GM21786 (cell line): ENCODE results near the gene CERS5.
"Not testable (repeated sequence)": the region's sequence is repeated elsewhere in the genome, so short reads cannot be mapped to it uniquely, and the experiment has no call there.

Experiments used
- ATAC-seq: cut with Tn5 transposase; IDR thresholded peaks from one replicate; pipeline ENCODE4 v1.9.1; 2021; ENCODE audit not compliant: unreplicated experiment

Gene CERS5

DNA sequence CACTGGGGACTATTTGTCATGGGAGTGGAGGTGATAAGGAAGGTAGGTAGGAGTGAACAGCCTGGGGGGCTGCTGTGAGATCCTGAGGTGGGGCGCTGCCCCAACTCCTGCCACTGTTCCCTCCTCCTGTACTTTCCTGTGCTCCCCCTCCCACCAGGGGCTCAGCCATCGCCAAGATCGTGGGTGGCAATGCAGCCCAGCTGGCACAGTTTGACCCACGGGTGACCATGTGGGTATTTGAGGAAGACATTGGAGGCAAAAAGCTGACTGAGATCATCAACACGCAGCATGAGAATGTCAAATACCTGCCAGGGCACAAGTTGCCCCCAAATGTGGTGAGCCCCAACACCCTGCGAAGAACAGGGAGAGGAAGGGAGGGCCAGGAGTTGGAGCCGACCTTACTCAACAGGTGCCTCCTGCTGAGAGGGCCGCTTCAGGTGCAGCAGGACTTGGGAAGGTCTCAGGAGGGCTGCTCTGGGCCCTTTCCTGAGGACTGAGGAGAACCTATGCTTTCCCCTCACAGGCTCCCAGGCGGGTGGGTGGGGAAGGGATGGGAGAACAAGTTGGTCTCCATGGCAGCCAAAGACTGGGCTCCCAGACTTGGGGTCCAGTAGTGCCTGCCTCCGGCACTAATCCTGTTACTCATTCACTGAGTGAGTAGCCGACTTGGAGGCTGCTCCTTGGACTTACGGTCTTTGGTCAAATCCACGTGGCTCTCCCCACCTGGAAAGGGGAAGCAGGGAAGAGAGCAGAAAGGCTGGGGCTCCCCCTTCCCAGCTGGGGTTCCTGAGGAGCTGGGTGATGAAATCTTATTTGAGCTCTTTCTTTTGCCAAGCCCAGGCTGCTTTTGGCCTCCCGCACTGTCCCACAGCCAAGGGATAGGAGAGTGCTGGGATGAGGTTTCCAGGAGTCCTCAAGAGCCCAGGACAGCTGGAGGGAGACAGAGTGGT is 62.5 kb downstream of the CERS5 start:
- ATAC-seq, result no peak

DNA sequence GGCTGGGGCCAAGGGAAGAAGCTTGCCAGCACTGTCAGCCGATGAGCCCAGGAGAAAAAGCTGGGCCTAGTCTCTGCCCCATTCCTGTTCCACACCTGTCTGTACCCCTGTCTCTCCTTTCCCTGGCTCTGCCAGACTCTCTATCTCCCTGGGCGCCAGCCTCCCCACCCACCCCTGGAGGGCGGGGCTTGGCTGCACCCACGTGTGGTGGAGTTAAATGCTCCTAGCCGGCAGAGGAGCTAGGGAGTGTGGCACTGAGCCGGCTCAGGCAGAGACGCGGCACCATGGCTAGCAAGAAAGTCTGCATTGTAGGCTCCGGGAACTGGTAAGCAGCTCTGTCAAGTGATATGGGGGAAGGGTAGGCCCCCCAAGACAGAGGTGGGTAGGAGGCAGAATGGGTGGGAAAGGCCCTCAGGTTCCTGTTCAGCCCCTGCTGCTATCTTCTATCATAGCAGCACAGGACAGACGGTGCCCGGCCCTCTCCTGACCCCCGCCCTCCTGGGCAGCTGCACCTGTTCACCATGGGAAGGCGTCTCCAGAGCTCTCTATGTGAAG is 63.3 kb downstream of the CERS5 start, which contains the start of gene GPD1:
Gene GPD1 (plus strand): TSS at position 242 of the 555 bp plus-strand sequence. CDS start 43 bp downstream, at position 285.
- ATAC-seq, result no peak

DNA sequence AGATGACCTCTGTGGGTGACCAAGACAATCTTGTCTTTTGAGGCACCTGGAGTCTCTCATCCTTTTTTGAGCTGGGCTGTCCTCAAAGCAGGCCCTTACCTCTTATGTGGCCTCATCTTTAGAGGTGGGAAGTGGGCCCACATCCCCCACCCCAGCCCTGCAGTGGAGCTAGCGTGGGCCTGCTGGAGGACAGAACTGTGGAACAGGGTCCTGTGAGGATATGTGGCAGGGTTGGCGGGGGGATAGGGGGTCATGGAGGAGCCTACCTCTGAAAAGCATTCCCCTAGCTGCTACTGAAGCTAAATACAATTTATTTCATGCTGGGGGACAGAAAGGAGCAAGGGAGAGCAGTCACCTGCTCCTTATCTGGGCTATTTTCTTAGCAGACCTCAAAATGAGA is 63.8 kb downstream of the CERS5 start:
- ATAC-seq, result no peak

DNA sequence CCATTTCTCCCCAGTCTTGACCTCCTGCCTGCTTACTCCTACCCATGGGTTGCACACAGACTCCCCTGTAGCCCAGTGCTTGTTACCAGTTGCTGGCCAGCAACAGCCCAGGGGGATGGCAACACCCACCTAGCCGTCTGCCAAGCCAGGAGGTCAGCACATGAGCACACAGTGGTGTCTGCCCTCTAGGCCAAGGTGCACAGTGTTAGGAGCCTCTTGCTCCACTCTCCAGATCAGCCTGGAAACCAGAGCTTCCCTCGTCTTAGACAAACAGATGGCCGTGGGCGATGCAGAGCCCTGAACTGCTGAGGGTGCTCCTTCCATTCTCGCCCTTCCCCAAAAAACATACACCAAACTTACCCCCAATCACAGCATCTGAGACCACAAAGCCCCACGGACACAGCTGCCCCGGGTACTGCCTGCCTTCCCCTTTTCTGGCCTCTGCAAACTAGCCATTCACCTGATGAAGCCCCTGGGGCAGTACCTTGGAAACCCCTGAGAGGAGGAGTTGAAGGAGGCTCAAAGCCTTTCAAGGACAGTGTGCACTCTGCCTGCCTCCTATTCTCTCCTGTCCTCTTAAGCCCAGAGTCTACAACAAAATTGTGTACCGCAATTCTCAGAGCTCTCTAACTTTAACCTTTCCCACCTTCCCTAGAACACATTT is 64.4 kb downstream of the CERS5 start:
- ATAC-seq, result no peak

DNA sequence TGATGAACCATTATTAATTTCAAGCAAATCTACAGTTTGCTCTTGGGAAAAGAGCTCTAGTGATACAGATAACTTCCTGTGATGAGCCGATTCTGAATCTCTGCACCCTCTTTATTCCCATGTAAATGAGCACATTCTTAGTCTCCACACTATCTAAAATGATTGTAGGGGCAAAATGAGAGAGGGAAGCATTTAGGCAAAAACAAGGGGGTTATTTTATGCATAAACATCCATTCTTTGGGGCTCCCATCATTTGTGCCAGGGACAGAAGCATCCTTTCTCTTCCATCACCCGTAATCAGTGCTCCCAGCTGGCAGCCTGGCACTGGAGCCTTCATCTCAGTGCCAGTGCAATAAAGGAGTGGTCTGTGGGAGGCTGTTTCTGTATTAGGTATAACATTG is 65.0 kb downstream of the CERS5 start:
- ATAC-seq, result no peak

- ATAC-seq, result no peak
These were observed 65.5 kb downstream of the CERS5 start for GRCh38 chr12:50101663-50102062.

DNA sequence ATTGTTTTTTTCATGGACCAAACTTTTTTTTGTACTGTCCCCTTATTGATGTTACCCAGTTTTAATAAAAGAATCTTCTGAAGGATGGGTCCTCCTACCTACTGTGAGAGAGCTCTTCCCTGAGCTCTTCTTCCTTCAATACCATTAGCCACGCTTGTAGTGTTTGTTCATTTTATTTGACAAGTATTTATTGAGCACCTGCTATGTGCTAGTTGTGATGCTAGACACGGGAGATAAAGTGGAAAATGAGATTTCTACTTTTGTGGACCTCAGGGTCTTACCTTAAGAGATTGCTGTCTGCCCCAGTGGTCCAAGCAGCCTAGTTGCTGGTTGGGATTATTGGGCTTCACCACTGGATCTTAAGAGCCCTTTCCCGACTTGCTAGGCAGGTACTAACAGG is 66.6 kb downstream of the CERS5 start:
- no peak for ATAC-seq

DNA sequence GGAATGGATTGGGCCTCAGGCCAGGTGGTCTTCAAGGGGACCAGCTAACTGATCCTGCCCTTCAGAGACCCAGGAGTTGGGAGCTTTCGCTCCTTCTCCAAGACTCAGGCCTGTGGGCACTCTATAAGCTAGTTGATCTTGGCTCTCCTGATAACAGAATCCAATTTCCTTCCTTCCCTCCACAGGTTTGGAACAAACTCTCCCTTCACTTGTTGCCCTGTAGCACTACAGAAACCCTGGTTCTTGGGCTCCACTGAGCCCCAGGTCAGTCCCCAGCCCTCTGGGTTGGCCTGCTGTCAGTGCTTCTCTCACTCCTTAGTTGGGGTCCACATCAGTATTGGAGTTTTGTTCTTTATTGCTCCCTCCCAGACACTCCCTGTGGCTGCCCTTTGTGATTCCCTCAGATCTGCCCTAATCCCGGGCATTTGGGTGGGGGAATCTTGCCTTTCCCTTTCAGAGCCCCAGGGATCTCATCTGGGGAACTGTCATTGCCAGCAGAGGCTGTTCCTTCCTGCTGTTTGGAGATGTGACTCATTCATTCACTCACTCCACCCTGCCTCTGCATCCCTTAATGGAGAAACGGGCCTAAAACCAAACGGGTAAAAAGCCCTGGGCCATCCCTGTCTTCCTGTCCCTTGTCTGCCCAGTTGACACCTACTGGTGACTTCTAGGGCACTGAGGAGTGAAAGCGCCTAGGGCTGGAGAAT is 67.7 kb downstream of the CERS5 start:
- ATAC-seq, result no peak

DNA sequence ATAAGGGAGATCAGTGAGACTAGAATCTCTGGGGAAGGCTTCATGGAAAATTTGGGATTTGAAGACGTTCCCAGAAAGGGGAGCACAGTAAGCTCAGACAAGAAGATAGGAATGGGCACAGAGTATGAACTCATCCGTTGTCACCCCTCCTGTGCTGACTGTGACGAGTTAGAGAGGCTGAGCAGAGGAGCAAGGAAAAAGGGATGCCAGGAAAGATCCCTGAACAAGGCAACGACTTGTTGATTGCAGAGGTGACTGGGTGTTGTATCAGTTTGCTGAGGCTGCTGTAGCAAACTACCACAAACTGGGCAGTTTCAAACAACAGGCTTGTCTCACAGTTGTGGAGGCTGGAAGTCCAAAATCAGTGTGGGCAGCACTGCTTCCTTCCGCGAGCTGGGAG is 69.2 kb downstream of the CERS5 start:
- no peak for ATAC-seq

- no peak for ATAC-seq
These were observed 76.8 kb downstream of the CERS5 start for GRCh38 chr12:50090391-50090790.

DNA sequence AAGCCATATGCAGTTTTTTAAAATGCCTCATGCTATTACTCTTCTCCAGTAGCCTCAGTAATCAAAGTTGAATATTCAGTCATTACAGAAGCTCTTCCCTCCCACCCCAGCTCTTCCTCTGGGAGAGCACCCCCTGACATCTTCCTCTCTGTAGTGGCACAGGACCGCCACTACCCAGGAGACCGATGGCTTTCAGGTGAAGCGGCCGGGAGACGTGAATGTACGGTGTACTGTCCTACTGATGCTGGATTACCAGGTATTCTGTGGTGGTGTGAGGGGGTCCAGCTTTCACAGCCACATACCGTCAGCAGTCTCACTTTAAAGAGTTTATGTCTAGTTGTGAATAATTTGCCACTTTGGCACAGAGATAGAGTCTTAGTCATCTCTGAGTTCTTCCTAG is 77.4 kb downstream of the CERS5 start:
- ATAC-seq, result no peak

DNA sequence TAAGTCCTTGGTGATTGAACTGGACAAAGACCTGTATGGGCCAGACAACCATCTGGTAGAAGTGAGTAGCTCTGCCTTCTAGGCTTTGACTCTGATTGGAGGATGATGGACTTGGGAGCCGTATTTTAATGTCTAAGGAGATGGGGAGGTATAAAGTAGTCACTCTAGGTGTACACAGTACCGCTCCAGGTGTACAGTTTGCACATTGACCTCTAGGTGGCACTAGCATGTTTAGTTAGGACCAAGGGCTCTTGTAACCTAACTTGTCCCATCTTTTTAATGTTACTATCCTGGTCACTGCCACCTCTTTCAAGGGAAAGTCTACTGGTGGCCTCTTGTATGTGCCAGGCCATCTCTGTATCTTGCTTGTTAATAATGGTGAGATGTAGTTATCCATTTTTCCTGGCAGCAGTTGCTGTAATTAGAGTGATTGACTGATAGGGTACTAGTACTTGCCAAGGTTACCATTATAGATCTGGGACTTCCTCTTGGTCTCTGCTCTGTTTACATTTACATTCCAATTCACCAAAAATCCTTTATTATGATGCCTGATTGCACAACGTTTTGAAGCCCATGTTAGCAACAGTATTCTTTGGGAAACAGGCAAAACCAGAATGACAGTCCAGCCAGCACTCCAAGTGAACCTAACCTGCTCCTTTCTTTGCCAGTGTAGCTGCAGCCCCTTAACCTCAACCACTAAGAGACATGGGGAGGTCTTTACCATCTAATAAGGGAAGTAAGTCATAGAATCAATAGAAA is 78.4 kb downstream of the CERS5 start:
- ATAC-seq, result no peak

GRCh38 chr12:50087995-50088394 is 79.2 kb downstream of the CERS5 start:
- ATAC-seq, result no peak

GRCh38 chr12:50087151-50087550 is 80.0 kb downstream of the CERS5 start:
- no peak for ATAC-seq

DNA sequence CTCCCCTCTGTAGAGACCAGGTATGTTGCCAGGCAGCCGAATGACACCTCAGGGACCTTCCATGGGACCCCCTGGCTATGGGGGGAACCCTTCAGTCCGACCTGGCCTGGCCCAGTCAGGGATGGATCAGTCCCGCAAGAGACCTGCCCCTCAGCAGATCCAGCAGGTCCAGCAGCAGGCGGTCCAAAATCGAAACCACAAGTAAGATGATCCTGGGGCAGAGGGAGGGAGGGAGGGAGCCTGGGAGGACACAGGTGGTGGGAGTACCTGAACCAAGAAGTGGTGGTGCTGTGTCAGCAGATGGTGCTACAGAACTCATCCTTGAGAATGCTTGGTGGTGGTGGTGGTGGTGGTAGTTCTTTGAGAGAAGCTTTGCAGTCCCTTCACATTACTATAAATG is 81.0 kb downstream of the CERS5 start:
- ATAC-seq, result no peak

DNA sequence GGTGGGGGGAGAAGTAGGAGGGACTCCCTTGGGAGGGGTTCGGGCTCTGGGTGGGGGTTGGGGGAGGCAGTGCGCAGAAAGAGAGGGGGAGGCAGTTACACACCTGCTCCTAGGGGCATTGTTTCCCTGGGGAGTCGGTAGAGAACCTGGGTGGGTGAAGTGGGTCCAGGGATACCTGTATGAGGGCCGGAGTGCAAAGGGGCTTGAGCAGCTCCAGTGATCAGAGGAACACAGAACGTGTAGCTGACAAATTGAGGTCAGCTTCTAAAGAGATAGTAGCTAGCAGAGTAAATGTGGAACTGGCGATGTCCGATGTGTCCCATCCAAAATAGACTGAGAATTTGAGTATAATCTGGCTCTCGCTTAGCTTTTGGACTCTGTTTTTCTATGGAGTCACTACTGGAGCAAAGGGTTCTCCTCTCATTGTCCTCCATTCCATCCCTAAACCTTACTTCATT is 81.5 kb downstream of the CERS5 start:
- ATAC-seq, result no peak

GRCh38 chr12:50084775-50085614 is 82.2 kb downstream of the CERS5 start, which contains the start of gene SMARCD1:
TSS of gene SMARCD1 (plus strand) at chr12:50085342. CDS start at chr12:50085370, 28 bp downstream.
- ATAC-seq, result peak; percentile 87

DNA sequence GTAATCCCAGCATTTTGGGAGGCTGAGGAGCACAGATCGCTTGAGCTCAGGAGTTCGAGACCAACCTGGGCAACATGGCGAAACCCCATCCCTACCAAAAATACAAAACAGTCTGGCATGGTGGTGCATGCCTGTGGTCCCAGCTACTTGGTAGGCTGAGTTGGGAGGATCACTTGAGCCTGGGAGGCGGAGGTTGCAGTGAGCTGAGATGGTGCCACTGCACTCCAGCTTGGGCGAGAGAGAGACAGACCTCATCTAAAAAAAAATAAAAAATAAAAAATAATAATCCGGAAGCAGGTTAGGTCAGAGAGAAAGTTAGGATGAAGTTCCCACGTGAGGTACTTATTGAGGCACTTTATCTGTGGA is 82.8 kb downstream of the CERS5 start:
- not testable (repeated sequence) for ATAC-seq

DNA sequence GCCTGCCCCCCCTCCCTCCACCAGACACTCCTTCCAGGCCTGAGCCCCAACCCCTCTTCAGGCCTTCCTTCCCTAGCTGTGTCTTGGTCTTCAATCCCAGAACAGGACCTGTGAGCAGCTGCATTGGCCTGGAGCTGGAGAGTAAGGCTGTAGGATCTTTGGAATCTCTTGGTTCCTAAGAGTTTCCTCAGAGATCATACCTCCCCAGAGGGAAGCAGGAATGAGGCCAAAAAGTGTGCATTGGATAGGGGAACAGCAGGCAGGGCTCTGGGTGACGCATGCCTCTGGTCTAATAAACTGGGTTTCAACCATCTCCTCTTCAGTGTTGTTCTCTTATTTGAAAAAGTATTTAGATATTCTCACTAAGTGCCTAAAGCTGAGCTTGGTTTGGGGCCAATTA is 83.9 kb downstream of the CERS5 start:
- ATAC-seq, result no peak
